GM18868 (cell line): ENCODE measurements around the gene TNRC6C.
"Not testable (repeated sequence)": the region's sequence is repeated elsewhere in the genome, so short reads cannot be mapped to it uniquely, and the experiment has no call there.

ENCODE experiments used
- ATAC-seq: cut with Tn5 transposase; IDR thresholded peaks from one replicate; pipeline ENCODE4 v1.9.1; 2021; ENCODE audit warnings: mild to moderate bottlenecking, moderate library complexity; ENCODE audit not compliant: unreplicated experiment

The TNRC6C gene

DNA sequence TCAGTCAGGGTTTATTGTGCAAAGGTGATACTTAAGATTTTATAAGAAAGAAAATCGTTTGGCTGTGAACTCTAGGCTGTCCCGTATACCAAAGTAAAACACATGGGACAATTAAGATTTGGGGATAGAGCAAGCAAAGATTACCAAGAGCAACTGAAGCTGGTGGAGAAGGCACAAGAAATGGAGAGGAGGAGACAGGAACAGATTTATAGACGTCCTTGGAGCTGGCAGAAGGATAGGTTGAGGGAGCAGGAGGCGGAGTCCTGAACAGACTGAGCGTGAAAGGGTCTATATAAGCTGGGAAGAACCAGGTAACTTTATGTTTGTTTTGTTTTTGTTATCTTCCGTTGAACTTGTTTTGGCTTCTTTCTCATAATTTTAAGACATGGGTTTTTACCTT lies 3.8 kb downstream of the TNRC6C start:
- ATAC-seq = no peak

DNA sequence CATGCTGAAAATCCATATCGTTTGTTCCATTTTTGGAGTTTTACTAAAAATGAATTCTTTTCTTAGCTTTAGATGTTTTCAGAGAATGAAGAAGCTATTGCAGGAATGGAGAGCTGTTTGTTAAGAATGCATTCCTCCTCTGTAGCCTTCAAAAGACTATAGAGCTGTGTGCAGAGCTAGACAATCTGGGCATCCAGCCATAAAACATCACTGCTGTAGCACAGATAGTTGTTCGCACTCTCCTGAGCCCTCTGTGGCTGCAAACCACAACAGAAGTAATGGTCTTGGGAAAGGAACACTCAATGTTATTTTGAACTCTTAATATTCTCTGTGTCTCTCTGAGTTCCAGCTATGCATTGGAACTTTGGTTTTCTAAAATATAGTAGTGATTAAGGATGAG lies 4.9 kb downstream of the TNRC6C start:
- ATAC-seq = no peak

DNA sequence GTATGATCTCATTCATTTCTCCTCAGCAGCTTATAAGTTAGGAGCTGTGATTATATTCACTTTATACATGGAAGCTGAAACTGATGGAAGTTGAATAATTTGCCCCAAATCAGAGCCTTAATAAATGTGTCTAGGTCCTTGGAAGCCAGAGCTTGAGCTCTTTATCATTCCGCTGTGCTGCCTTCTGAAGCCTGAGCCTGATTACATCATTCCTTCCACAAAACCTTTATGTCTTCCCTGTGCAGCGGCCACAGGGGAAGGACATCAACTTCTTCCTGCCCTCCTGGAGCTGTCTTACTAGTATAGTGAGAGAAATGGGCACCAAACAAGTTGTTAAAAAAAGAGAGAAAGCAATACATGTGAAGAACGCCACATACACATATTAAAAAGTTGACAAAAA lies 6.8 kb downstream of the TNRC6C start:
- no peak for ATAC-seq

DNA sequence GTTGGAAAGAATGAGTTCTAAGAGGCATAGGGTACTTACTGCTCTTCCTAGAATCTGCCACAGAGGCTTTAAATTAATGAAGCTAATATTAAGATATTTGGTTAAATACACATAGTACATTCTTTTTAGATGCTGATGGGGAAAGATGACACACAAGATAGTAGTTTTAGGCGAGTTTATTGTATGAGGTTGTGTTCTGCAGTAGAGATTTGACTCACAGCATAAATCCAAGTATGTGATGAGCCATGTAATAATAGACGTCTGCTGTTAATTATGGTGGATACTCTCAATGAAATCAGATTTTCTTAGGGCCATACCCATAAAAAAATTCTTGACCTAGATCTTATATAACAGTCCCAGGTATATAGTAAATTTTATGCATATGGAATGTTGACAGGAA lies 8.0 kb downstream of the TNRC6C start:
- no peak for ATAC-seq

DNA sequence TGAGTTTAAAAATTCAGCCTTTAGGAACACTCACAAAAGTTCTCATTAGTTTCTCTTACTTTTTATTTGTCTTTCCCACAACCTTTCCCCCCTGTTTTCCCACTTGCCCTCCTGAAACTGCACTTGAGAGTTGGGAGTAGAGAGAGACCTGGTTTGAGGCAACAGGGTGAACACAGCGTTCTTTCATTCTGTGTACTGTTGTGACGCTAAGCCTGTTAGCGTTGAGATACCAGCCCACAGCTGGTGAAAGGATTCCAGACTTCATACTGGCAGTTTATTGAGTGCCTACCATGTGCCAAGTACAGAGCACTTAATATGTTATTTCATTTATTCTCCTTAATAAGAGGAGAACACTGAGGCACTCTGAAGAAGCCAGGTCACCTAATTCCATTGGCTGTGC lies 10.3 kb downstream of the TNRC6C start:
- no peak for ATAC-seq

DNA sequence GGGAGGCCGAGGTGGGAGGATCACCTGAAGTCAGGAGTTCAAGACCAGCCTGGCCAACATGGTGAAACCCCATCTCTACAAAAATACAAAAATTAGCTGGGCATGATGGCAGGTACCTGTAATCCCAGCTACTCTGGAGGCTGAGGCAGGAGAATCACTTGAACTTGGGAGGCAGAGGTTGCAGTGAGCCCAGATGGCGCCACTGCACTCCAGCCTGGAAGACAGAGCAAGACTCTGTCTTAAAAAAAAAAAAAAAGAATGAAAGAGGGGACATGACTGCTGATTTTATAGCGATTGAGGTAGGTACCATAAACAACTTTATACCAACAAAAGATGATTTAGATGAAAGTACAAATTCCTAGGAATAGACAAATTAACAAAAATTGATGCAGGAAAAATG lies 13.8 kb downstream of the TNRC6C start:
- ATAC-seq = not testable (repeated sequence)

DNA sequence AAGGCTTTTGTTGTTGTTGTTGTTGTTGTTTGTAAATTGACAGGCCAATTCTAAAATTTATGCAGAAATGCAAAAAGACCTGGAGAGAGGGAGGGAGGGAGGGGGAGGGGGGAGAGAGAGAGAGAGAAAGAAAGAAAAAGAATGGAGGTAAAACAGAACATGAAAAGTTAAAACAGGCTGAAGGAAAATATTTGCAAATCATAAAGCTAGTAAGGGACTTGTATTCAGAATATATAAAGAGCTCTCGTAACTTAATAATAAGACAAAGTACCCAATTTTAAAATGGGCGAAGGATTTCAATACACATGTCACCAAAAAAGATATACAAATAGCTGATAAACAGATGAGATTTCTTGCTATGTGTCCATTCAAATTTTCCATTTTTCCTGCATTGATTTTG lies 15.4 kb downstream of the TNRC6C start:
- no peak for ATAC-seq

DNA sequence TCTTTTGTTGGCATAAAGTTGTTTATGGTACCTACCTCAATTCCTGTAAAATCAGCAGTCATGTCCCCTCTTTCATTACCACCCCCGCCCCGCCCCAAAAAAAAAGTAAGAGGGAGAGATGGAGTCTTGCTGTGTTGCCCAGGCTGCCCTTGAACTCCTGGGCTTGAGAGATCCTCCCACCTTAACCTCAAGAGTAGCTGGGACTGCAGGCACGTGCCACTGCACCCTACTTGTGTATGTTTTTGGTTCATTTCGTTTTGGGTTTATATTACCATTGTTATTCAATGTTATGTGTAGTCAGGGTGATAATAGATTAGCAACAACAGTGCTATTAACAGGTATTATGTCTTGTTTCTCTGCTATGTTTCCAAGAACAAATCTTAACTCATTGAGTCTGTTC lies 15.9 kb downstream of the TNRC6C start:
- no peak for ATAC-seq

DNA sequence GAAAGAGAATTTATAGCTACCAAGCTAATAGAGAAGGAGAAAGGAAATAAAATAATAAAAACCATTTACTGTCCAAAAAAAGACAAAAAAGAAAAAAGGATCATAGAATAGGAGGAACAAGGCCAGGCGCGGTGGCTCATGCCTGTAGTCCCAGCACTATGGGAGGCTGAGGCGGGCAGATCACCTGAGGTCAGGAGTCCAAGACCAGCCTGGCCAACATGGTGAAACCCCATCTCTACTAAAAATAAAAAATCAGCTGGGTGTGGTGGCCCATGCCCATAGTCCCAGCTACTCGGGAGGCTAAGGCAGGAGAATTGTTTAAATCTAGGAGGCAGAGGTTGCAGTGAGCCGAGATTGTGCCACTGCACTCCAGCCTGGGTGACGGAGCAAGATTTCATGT lies 23.9 kb downstream of the TNRC6C start:
- ATAC-seq = not testable (repeated sequence)

DNA sequence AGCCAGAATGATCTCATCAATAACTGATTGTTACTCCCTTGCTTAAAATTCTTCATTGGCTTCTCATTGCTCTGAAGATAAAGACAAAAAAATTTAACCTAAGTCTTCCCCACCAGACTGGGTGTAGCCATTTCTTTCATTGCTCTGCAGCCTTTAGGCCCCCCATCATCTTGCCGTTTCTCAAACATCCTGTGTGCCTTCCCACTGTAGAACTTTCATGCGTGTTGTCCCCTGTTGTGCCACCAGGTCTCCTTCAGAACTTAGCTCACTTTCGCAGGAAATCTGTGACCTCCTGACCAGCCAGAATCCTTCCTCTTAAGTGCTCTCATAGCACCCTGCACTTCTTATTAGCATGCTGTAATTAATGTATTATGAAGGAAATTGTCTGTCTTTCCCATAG lies 31.8 kb downstream of the TNRC6C start:
- ATAC-seq = no peak

DNA sequence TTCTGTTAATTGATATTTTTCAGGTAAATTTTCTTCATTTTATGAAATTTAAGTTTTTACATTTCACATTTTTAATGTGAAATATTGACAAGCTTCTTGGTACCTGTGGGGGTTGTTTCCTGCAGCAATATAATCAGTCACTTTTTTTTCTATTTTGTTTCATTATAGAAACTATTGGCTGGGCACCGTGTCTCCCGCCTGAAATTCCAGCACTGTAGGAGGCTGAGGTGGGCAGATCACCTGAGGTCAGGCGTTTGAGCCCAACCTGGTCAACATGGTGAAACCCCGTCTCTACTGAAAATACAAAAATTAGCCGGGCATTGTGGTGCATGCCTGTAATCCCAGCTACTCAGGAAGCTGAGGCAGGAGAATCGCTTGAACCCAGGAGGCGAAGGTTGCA lies 35.2 kb downstream of the TNRC6C start:
- ATAC-seq = not testable (repeated sequence)

DNA sequence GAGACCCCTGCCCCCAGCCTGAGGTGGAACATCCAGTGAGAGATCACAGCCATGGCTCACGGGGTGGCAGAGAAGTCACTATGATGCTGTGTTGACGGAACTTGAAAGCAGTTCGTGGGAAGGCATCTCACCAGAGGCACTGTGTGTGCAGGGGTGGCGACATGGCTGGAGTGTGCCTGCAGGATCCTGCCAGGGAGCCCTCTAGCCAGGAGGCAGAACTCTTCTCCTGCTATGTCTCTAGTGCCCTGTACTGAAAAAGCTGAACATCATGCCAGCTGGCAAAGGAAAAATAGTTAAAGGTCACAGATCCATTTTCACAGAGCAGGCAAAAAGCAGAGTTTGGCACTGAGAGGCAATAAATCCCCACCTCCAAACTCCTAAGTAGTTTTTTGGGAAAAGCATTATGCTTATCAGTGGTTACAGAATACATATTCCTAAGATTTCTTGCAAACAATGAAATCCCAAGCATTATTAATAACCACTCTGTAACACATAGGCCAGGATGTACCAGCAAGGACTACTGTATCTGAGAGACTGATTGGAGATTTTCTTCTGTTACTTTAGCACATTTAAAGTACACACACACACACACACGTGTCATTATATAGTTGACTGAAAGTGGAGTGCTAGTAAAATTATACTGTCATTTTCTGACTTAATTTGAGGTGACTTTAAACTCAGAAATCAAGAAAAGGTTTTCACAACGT lies 36.8 kb downstream of the TNRC6C start:
- ATAC-seq = no peak

DNA sequence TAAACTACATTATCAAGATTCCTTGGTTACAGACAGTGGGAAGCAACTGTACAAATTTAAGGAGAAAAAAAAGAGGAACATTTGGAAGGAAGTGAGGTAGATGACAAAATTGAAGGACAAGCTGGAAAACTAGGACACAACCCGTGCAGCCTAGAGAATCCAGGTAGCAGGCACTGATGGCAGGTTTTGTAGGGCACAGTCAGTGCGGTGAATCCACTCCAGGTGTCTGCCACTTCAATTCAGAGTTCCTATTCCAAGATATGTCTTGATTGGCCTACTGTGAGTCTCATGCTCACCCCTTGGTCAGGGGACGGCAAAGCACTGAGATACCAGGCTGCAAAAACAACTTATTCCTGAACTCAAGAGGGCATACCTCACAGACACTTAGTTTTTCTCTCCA lies 37.8 kb downstream of the TNRC6C start:
- no peak for ATAC-seq

DNA sequence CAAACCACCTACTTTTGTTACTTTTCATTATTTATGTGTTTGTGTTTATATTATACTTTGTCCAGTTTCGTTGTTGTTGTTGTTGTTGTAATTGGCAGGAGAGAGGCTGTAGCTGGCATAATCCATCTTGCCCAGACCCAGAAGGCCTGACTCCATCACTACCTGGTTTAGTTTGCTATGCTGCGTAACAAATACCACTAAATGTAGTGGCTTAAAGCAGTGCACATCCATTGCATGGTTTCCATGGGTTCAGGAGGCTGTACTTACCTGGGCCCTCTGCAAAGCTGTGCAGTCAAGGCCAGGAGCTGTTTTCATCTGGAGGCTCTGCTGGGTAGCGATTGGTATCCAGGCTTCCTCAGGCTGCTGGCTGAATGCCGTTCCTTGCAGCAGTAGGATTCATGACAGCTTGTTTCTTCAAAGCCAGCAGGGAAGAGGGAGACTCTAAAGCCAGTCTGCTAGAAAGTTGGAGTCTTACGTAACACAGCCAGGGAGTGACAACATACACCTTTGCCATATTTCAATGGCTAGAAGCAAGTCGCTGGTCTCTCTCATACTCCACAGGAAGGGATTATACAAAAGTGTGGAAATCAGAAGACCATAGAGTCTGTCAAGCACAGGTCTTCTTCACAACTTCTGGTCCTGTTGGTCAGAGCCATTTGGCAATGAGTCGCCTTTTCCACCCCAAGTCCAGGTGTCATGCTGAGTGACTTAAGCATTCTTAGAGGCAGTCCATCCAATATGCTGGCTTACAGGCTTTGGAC lies 41.1 kb downstream of the TNRC6C start:
- no peak for ATAC-seq

DNA sequence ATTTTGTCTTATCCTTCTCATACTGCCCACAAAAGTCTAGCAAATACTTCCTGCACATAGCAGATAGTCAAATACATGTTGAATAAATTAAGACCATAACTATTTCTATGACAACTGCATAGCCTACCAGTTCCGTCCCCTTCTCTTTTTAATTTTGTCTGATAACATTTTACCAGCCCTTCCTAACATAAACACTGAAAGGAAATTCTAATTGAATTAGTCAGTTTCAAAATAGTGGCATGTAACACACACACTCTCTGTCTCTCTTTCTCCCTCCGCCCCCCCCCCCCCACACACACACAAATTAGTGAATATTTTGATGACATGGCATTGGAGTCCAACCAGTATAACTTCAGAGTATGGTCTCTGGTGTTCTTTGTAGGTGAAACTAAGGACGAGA lies 41.8 kb downstream of the TNRC6C start:
- no peak for ATAC-seq

DNA sequence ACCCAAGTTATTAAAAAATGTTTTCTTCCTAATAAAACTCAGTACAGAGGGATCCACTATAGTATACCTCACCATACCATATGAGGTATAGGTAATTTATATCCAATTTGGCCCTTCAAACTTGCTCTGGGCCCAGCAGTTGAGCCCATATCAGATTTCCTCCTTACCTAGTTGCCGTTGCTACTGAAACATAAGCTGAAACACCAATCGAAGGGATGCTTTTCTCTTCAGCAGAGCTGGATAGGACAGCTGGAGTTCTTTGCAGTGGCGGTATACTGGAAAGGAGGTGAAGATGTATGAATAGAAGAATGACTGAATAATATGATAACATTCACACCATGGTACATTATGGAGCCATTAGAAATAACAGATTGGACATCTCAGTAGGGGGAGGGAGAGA lies 42.7 kb downstream of the TNRC6C start:
- no peak for ATAC-seq

DNA sequence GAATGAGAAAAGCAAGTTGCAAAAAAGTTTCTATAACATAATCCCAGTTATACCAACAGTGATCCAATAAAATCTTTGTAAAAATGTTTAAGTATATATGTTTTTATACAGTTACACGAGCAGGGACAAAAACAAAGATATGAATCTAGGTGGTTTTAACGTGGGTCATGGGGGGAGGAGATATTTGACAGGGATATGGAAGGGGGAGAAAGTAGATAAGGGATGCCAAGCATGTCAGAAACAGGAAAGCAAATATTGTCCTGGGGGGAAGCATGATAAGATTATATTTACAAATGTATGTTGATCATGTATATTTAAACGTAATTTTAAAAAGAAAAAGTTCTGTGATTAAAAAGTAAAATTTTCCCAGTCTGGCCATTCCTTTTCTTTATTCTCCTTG lies 43.1 kb downstream of the TNRC6C start:
- no peak for ATAC-seq

DNA sequence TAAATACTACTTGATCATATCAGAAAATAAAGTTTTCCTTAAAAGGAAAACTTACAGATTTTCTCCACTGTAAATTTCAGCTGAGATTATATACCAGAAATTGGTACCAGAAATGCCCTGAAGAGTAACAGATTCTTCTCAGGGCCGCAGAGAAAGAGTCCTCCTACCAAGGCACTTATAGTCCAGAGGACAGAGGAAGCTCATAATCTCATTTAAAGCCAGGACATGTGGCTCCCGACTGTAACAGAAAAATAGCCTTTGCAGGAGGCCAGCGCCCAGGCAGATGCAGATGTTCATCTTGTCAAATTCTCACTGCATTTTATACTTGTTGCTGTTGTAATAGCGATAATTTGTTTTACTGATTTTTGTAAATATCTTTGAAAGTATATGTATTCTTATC lies 43.7 kb downstream of the TNRC6C start:
- ATAC-seq = no peak

DNA sequence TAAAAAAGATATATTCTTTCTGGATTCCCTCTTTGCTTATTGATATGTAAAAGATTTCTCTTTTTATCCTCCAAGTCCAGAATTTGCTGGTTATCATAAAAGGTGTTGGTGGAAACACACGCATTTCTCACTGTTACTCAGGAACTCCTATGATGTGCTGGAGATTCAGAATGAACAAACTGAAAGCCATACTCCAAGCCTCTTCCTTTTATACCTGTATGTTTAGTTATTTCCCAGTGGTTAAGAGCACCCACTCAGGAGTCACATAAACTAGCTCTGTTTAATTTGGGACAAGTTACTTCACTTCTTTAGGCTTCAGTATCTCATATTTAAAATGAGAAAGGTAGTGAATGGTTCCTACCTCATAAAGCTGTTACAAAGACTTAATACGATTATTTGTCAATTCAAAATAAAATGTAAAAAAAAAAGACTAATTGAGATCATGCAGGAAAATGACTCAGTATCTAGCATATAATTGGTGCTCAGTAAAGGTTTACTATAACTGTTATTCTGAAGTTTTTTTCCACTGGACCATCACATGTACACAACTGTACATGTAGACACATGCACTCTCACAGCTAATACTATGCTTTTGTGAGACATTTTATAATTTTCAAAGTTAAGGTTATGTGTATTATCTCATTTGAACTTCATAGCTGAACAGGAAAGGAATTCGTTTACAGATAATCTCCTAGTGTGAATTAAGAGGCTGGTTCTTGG lies 47.1 kb downstream of the TNRC6C start:
- ATAC-seq = no peak

DNA sequence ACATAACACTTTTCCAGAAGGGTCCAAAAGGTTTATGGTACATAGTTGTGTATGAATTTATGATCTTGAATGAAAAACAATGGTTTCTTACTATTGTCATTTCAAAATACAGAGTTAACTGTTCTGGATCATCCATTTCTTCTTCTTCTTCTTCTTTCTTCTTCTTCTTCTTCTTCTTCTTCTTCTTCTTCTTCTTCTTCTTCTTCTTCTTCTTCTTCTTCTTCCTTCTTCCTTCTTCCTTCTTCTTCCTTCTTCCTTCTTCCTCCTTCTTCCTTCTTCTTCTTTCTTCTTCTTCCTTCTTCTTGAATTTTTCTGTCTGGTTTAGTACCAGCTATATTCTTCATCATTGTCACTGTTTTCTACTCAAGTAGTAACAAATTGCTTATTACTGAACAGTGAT lies 47.8 kb downstream of the TNRC6C start:
- ATAC-seq = no peak

DNA sequence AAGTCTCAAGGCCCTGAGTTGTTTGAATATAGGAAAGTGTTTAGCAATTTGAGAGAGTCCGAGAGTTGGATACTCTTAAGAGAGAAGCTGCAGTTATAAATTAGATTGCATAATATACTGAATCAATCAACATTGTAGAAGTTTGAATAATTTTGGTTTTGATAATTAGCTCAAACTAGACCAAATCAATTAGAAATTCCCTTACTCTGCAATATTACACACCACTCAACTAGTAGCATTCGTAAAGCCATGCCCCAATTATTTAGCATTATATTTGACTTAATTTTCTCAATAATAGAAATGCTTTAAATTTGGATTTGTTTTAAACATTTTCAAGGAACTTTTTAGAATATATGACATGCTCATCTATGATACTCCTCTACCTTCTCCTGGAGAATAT lies 49.1 kb downstream of the TNRC6C start:
- no peak for ATAC-seq

DNA sequence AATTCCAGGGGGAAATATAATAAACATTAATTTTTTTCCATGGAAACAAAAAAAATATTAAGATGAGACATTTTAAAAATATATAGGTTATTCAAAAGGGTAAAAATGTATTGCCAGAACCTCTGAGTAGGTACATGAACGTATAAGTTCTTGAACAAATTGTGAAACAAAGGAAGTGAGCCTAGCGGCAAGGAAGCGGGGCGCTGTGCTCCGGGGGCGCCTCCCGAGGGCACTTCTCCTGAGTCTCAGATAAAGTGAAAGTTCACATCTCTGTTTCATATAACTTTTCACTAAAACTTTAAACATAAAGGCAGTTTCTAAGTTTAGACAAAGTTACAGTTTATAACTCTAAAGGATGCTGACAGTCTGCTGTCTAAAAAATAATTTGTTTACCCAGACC lies 52.3 kb downstream of the TNRC6C start:
- ATAC-seq = no peak
